HCT116 (cell line): ENCODE measurements around the gene KMT2B. TPM values are rescaled to one million over a fixed set of nuclear protein-coding genes. Genes with fewer than 3 reads are reported as not detected.
"Not testable (repeated sequence)": the region's sequence is repeated elsewhere in the genome, so short reads cannot be mapped to it uniquely, and the experiment has no call there.

ENCODE experiments used
- ATAC-seq: fragments of 200-7000 bp; cut with Tn5 transposase; 2 replicates; pipeline ENCODE4 v1.9.1; 2020; ENCODE audit warnings: mild to moderate bottlenecking, moderate library complexity
- BruUV-seq: library from RNA; stranded (reverse); fragments of 400-500 nt; replicated peaks from 2 replicates; lab custom pipeline; 2021; lab: Mats Ljungman, UMichigan
- CTCF ChIA-PET: fragments of 300-600 bp; sonication (Branson Sonifier 250); formaldehyde crosslinking; loops from one replicate; lab custom pipeline; 2021; ENCODE audit warnings: antibody characterized with exemption; lab: Charles Lee
- POLR2A ChIA-PET: fragments of 300-600, 350-600 bp; sonication (Branson Sonifier 250); formaldehyde crosslinking; loops from one replicate; lab custom pipeline; 2021; ENCODE audit warnings: antibody characterized with exemption; lab: Charles Lee
- RAD21 ChIA-PET, 2 experiments: fragments of 300-600 bp; sonication (Branson Sonifier 250); formaldehyde crosslinking; loops; one replicate each; lab custom pipeline; 2023; ENCODE audit warnings: low total read pairs in 2 of 2; ENCODE audit not compliant: uncharacterized antibody in 2 of 2, unreplicated experiment in 2 of 2, low non-redundant PET in 1 of 2; lab: Charles Lee
- DNase-seq: peaks from one replicate; pipeline ENCODE4 v3.0.0-alpha.2; 2010; ENCODE audit warnings: low read depth, low spot score
- H2AFZ ChIP-seq: fragments of 200-600 bp; shearing (Covaris generic), sonication (generic); 2 replicates; pipeline ENCODE4 v1.6.1; 2017; ENCODE audit warnings: low read depth, mixed run types, mixed read lengths, antibody characterized with exemption, low read length; ENCODE audit not compliant: poor library complexity, severe bottlenecking
- H3K27ac ChIP-seq: 2 replicates; pipeline ENCODE4 v1.5.1; 2012; ENCODE audit warnings: low read depth, low read length
- H3K27me3 ChIP-seq: fragments of 200-600 bp; sonication (generic); 2 replicates; pipeline ENCODE4 v1.6.1; 2016; ENCODE audit warnings: mixed run types, low read length, mixed read lengths; ENCODE audit not compliant: insufficient read depth
- H3K36me3 ChIP-seq, 2 experiments: fragments of 200-500 bp in 1 of 2; fragments of 200-600 bp in 1 of 2; sonication (Bioruptor generic) in 1 of 2; sonication (generic) in 1 of 2; 2 replicates each; pipeline versions ENCODE4 v1.5.1 to v1.6.1; 2014 to 2016; ENCODE audit warnings: low read length in 2 of 2, inconsistent platforms in 1 of 2, mixed read lengths in 1 of 2, mixed run types in 1 of 2; ENCODE audit not compliant: insufficient read depth in 2 of 2, control insufficient read depth in 1 of 2
- H3K4me1 ChIP-seq, 2 experiments: fragments of 200-600 bp in 1 of 2; sonication (generic) in 1 of 2; 2 replicates each; pipeline versions ENCODE4 v1.5.1 to v1.6.1; 2012 to 2017; ENCODE audit warnings: low read length in 2 of 2, inconsistent platforms in 1 of 2, mild to moderate bottlenecking in 1 of 2, mixed read lengths in 1 of 2, mixed run types in 1 of 2, moderate library complexity in 1 of 2; ENCODE audit not compliant: insufficient read depth in 2 of 2, control insufficient read depth in 1 of 2
- H3K4me2 ChIP-seq: fragments of 200-600 bp; sonication (generic); 2 replicates; pipeline ENCODE4 v1.6.1; 2017; ENCODE audit warnings: mixed run types, low read length, mixed read lengths
- H3K4me3 ChIP-seq, 2 experiments: fragments of 200-600 bp in 1 of 2; sonication (generic) in 1 of 2; replicated peaks in 1 of 2; 2 replicates each; pipeline ENCODE4 v1.5.1; 2011 to 2016; ENCODE audit warnings: low read length in 2 of 2, control low read depth in 1 of 2, low read depth in 1 of 2, mild to moderate bottlenecking in 1 of 2, mixed read lengths in 1 of 2, mixed run types in 1 of 2
- H3K79me2 ChIP-seq: fragments of 200-600 bp; sonication (generic); 2 replicates; pipeline ENCODE4 v1.6.1; 2017; ENCODE audit warnings: mild to moderate bottlenecking, mixed run types, low read length, moderate library complexity, mixed read lengths; ENCODE audit not compliant: insufficient read depth
- H3K9ac ChIP-seq: fragments of 200-600 bp; sonication (generic); 2 replicates; pipeline ENCODE4 v1.6.1; 2016; ENCODE audit warnings: low read length, mixed read lengths
- H3K9me2 ChIP-seq: fragments of 200-600 bp; sonication (generic), shearing (Covaris generic); 2 replicates; pipeline ENCODE4 v1.6.1; 2017; ENCODE audit warnings: mixed run types, mild to moderate bottlenecking, moderate library complexity; ENCODE audit not compliant: insufficient read depth
- H3K9me3 ChIP-seq, 2 experiments: fragments of 200-500 bp in 1 of 2; fragments of 200-600 bp in 1 of 2; sonication (Bioruptor generic) in 1 of 2; sonication (generic) in 1 of 2; 2 replicates each; pipeline ENCODE4 v1.6.1; 2014 to 2017; ENCODE audit warnings: low read length in 2 of 2, mixed read lengths in 2 of 2, inconsistent platforms in 1 of 2, low read depth in 1 of 2, mild to moderate bottlenecking in 1 of 2, mixed run types in 1 of 2, moderate library complexity in 1 of 2; ENCODE audit not compliant: control insufficient read depth in 1 of 2, insufficient read depth in 1 of 2
- H4K20me1 ChIP-seq: fragments of 200-600 bp; sonication (generic), shearing (Covaris generic); 2 replicates; pipeline ENCODE4 v1.6.1; 2017; ENCODE audit warnings: mixed run types, mild to moderate bottlenecking, moderate library complexity; ENCODE audit not compliant: insufficient read depth
- ATF3 ChIP-seq: IDR thresholded peaks from 2 replicates; pipeline ENCODE4 v1.6.1; 2012
- FOSL1 ChIP-seq: IDR thresholded peaks from 2 replicates; pipeline ENCODE4 v1.6.1; 2012; ENCODE audit warnings: low read depth
- JUND ChIP-seq: IDR thresholded peaks from 2 replicates; pipeline ENCODE4 v1.6.1; 2012
- SIN3A ChIP-seq: IDR thresholded peaks from 2 replicates; pipeline ENCODE4 v1.6.1; 2012; ENCODE audit warnings: low read depth
- ZBTB33 ChIP-seq: IDR thresholded peaks from 2 replicates; pipeline ENCODE4 v1.6.1; 2011; ENCODE audit warnings: mild to moderate bottlenecking, low read length, moderate library complexity; ENCODE audit not compliant: insufficient replicate concordance; ENCODE audit errors: extremely low read depth
- intact Hi-C: fragments of 100-400 bp; cut with micrococcal nuclease; formaldehyde crosslinking; loops from 2 replicates; pipeline ENCODE4 v1.10.0; 2022
- total RNA-seq: library from RNA; stranded (reverse); gene quantifications from one replicate; pipeline ENCODE4 v1.2.1, GENCODE V29; 2021; ENCODE audit not compliant: unreplicated experiment

KMT2B gene
- total RNA-seq, 1 experiment from 2014 or later: 29.9 TPM

- H3K4me1 ChIP-seq, H3K4me2 ChIP-seq, intact Hi-C loops, H2AFZ ChIP-seq, H3K9ac ChIP-seq, BruUV-seq, CTCF ChIA-PET, H4K20me1 ChIP-seq, H3K27me3 ChIP-seq, RAD21 ChIA-PET, H3K9me3 ChIP-seq, ATAC-seq, H3K4me3 ChIP-seq, H3K27ac ChIP-seq, H3K9me2 ChIP-seq, DNase-seq: not testable (repeated sequence)
- Histone ChIP-seq H3K79me2 (peaks cover 25% of the 10 kb centered on the region), H3K36me3 (peaks cover 66 to 69% of the 10 kb centered on the region in 2 experiments)
- POLR2A ChIA-PET: interaction anchor here (1.0 to 1.3 kb wide), 2 partner anchors 16 to 21 kb away, joined by 3 to 5 read pairs; partner anchors contain the start of genes PSENEN and U2AF1L4
Measured at GRCh38 chr19:35724132-35724531, 6.3 kb downstream of the KMT2B start.

- Histone ChIP-seq H3K4me3 (no peak overlapping the region), H3K27ac (no peak overlapping the region), H4K20me1 (no peaks in the 10 kb centered on the region), H3K36me3 (peaks cover 68 to 74% of the 10 kb centered on the region in 2 experiments), H3K9ac (no peak overlapping the region), H3K79me2 (peaks cover 21% of the 10 kb centered on the region), H2AFZ (no peak overlapping the region), H3K9me3 (no peaks in the 10 kb centered on the region), H3K9me2 (no peaks in the 10 kb centered on the region), H3K4me1 (peaks cover under 1% of the 10 kb centered on the region in 2 experiments; a peak in 2 of 4 replicates), H3K27me3 (no peaks in the 10 kb centered on the region), H3K4me2 (no peak overlapping the region)
- POLR2A ChIA-PET: no interaction called here
- no peak for DNase-seq
- BruUV-seq: no TSS peak
- intact Hi-C loops: no loop called here
- TF ChIP-seq FOSL1 (no peak), JUND (no peak), ZBTB33 (no peak), ATF3 (no peak), SIN3A (no peak)
- no peak for ATAC-seq
- RAD21 ChIA-PET: no interaction called here
- CTCF ChIA-PET: no interaction called here
Measured at GRCh38 chr19:35724560-35724959, 6.8 kb downstream of the KMT2B start.
